Stomach (tissue), 9 donors: Measurements from ENCODE around the gene NUMA1. TPM values are rescaled to one million over a fixed set of nuclear protein-coding genes. Genes with fewer than 3 reads are reported as not detected.

Source experiments
- DNase-seq, 2 donors: peaks; one replicate each; pipeline versions ENCODE4 v3.0.0 to v3.0.0-alpha.2; 2013 to 2019
- H3K27ac ChIP-seq, 5 donors: fragments of 200-600 bp in 4 of 5; sonication (generic) in 4 of 5; one replicate each; pipeline ENCODE4 v1.5.1; 2013 to 2019; ENCODE audit warnings: mild to moderate bottlenecking in 1 of 5, moderate library complexity in 1 of 5
- H3K27me3 ChIP-seq, 3 donors: fragments of 200-600 bp; sonication (generic); one replicate each; pipeline ENCODE4 v1.5.1; 2017 to 2019; ENCODE audit warnings: mixed run types in 1 of 3
- H3K36me3 ChIP-seq, 4 donors: fragments of 200-600 bp; sonication (generic); 1 replicate in 3 of 4; 2 replicates in 1 of 4; pipeline ENCODE4 v1.5.1; 2016 to 2019
- H3K4me1 ChIP-seq, 4 donors: fragments of 200-600 bp; sonication (generic); one replicate each; pipeline ENCODE4 v1.5.1; 2016 to 2019
- H3K4me3 ChIP-seq, 4 donors: fragments of 200-600 bp; sonication (generic) in 3 of 4; one replicate each; pipeline ENCODE4 v1.5.1; 2016 to 2019; ENCODE audit warnings: mild to moderate bottlenecking in 1 of 4
- H3K9me3 ChIP-seq, 4 donors: fragments of 200-600 bp; sonication (generic); one replicate each; pipeline ENCODE4 v1.5.1; 2016 to 2019
- EP300 ChIP-seq: sonication (generic); formaldehyde crosslinking; IDR thresholded peaks from one replicate; pipeline ENCODE4 v1.6.1; 2017; ENCODE audit warnings: antibody characterized with exemption
- POLR2A ChIP-seq, 4 donors: fragments of 450-650 bp; IDR thresholded peaks; one replicate each; pipeline ENCODE4 v1.6.1; 2016; ENCODE audit warnings: antibody characterized with exemption in 4 of 4, control low read depth in 2 of 4, mild to moderate bottlenecking in 1 of 4, moderate library complexity in 1 of 4
- POLR2AphosphoS5 ChIP-seq, 3 donors: sonication (generic); formaldehyde crosslinking; IDR thresholded peaks; one replicate each; pipeline ENCODE4 v1.6.1; 2016; ENCODE audit warnings: antibody characterized with exemption in 3 of 3
- WGBS, 5 donors: extraction: QIAGEN DNeasy Blood & Tissue Kit in 3 of 5; methylation state at CpG; one replicate each; pipeline versions ENCODE4 v1.1.5 to v1.1.7; 2013 to 2018; 5-methylcytosine and 5-hydroxymethylcytosine counted together
- intact Hi-C: fragments of 100-400 bp; cut with DNase I; formaldehyde crosslinking; loops from one replicate; pipeline ENCODE4 v1.15.1; 2023; ENCODE audit warnings: low total_unique reads
- polyA plus RNA-seq, 3 donors: library from polyadenylated mRNA; stranded (reverse); fragments of 200-250 nt; gene quantifications; one replicate each; pipeline ENCODE4 v1.2.3, GENCODE V29; 2013
- total RNA-seq, 5 donors: library from RNA; depleted of rRNA; stranded (reverse); fragments of >200 nt; gene quantifications; one replicate each; pipeline versions ENCODE4 v1.1.0 to v1.2.3, GENCODE V29; 2014 to 2016
- TF ChIP-seq, protein P1 (sequence below), 7 experiments: fragments of 450-650 bp in 4 of 7; fragments of 200-600 bp in 3 of 7; sonication (generic) in 3 of 7; IDR thresholded peaks; one replicate each; pipeline ENCODE4 v1.5.1; 2016 to 2019; ENCODE audit warnings: antibody characterized with exemption in 7 of 7, control low read depth in 2 of 7, mild to moderate bottlenecking in 1 of 7
- donor health status: healthy with polysubstance abuse.
- donor health status: Bipolar disorder and iron deficiency.
- donor health status: healthy.

NUMA1 gene
- total and polyA plus RNA-seq, 8 donors: 84.2 to 619 (median 182) TPM

GRCh38 chr11:72012897-72013721 is 67.2 kb downstream of the NUMA1 start:
- peak; percentile 59 to 85 for DNase-seq
- peaks cover 32 to 58% (median 45%) of the 10 kb centered on the region in 4 donors for H3K4me1 ChIP-seq
- 36 to 45% (median 42%) methylated on average over 30 to 33 of the region's 33 CpGs for WGBS, 5 donors
- no peak overlapping the region for H3K4me3 ChIP-seq
- intact Hi-C loops: no loop called here
- no peaks in the 10 kb centered on the region for H3K27me3 ChIP-seq
- peaks cover 100% of the 10 kb centered on the region in 4 donors for H3K36me3 ChIP-seq
- H3K27ac ChIP-seq: peak overlapping the region; percentile 16 to 72 (median 62)
- no peaks in the 10 kb centered on the region for H3K9me3 ChIP-seq
- TF ChIP-seq EP300: no peak
- TF ChIP-seq POLR2A (IDR thresholded peaks at IDR 0.05): no peak
- TF ChIP-seq, protein P1, sequence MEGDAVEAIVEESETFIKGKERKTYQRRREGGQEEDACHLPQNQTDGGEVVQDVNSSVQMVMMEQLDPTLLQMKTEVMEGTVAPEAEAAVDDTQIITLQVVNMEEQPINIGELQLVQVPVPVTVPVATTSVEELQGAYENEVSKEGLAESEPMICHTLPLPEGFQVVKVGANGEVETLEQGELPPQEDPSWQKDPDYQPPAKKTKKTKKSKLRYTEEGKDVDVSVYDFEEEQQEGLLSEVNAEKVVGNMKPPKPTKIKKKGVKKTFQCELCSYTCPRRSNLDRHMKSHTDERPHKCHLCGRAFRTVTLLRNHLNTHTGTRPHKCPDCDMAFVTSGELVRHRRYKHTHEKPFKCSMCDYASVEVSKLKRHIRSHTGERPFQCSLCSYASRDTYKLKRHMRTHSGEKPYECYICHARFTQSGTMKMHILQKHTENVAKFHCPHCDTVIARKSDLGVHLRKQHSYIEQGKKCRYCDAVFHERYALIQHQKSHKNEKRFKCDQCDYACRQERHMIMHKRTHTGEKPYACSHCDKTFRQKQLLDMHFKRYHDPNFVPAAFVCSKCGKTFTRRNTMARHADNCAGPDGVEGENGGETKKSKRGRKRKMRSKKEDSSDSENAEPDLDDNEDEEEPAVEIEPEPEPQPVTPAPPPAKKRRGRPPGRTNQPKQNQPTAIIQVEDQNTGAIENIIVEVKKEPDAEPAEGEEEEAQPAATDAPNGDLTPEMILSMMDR (IDR thresholded peaks at IDR 0.05): peak in 1 of 7 experiments; percentile 4
- peak in 1 of 3 donors; percentile 53 for TF ChIP-seq POLR2AphosphoS5 (IDR thresholded peaks at IDR 0.05)

DNA sequence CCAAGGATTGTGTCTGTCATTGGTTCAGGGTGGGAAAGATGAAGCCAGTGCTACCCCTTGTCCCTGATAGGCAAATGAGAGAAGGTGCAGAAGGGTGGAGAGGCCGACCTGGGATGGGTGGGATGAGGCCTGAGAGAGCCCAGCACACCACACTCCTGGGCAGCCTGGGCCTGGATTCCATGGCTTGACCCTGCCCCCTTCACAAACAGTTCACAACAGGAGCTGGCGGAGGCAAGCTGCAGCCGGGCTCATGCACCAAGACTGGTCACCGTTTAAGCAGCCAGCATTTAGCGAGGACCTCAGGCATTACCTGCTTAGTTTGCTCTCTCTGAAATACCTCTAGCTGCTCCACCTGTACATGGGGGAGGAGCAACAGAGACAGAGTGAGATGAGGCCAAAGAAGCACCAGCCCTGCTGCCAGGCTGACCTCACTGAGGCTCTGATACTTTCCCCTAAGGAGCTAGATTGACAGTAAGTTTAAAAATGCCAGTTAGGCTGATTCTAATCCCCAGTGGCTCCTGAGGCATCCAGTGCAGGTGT is 68.2 kb downstream of the NUMA1 start:
- Histone ChIP-seq H3K27me3 (no peaks in the 10 kb centered on the region), H3K4me1 (peaks cover 32 to 58% (median 45%) of the 10 kb centered on the region in 4 donors), H3K9me3 (no peaks in the 10 kb centered on the region), H3K27ac (peak overlapping the region in 3 of 5 donors; percentile 41 to 72 (median 67)), H3K4me3 (no peak overlapping the region), H3K36me3 (peaks cover 100% of the 10 kb centered on the region in 4 donors)
- WGBS, 5 donors: 47 to 63% (median 48%) methylated on average over 2 to 5 of the region's 5 CpGs
- TF ChIP-seq, protein P1 (IDR thresholded peaks at IDR 0.05): no peak
- no peak for TF ChIP-seq EP300
- no peak for TF ChIP-seq POLR2A (IDR thresholded peaks at IDR 0.05)
- no peak for TF ChIP-seq POLR2AphosphoS5 (IDR thresholded peaks at IDR 0.05)
- intact Hi-C loops: no loop called here
- DNase-seq: no peak

DNA sequence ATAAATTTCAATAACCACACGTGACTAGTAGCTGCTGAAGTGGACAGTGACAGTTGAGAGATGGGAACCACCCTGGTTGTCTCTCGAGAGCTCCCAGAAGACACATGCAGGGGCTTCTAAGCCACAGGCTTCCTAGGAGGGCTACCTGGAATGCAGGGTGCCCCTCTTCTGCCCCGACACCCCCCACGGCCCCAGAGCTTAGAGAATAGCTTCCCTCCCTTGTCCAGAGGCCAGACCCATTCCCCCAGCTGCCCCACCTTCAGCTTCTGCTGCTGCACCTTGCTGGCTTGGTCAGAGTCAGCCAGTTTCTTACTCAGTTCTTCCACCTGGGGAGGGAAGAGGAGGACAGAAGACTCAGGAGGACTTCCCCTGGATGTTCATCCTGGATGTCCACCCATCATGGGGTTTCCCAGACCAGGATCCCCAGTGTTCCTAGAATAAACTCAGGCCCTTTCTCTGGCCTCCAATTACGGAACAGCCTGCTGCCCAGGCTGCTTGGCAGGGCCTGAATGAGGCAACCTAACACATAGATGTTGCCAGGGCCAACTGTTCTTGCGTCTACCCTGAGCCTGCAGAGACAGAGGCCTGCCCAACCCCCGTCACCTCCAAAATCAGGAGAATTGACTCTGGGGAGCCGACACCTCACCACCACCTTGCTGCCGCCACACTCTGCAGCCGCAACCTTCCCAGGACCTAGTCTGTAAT is 69.7 kb downstream of the NUMA1 start:
- Histone ChIP-seq H3K27ac (peak overlapping the region in 1 of 5 donors; percentile 37), H3K27me3 (no peaks in the 10 kb centered on the region), H3K9me3 (no peaks in the 10 kb centered on the region), H3K4me3 (no peak overlapping the region), H3K36me3 (peaks cover 100% of the 10 kb centered on the region in 4 donors), H3K4me1 (peaks cover 32 to 61% (median 45%) of the 10 kb centered on the region in 4 donors)
- TF ChIP-seq, protein P1 (IDR thresholded peaks at IDR 0.05): no peak
- TF ChIP-seq POLR2A (IDR thresholded peaks at IDR 0.05): no peak
- TF ChIP-seq POLR2AphosphoS5 (IDR thresholded peaks at IDR 0.05): no peak
- TF ChIP-seq EP300: no peak
- no peak for DNase-seq
- WGBS, 5 donors: 83 to 89% (median 86%) methylated on average over 8 to 10 of the region's 10 CpGs
- intact Hi-C loops: no loop called here

DNA sequence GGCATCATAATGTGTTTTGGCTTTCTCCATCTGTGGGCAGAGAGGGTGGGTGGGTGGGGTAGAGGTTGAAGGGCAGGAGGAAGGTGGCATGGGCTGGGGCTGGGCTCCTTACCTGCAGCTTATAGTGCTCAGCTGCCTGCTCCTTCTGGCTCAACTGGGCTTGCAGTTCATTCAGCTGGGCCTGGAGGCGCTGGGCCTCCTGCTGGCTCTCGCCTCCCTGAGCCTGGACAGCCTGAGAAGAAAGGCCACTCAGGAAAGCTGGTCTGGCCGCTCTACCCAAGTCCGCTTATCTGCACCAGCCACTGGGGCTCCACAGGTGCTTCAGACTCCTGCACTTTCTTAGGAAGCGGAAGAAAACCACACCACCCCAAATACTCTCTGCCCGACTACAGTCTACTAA is 71.2 kb downstream of the NUMA1 start:
- intact Hi-C loops: no loop called here

More for the DNA sequence above, 71.2 kb downstream of the NUMA1 start:
- Histone ChIP-seq H3K4me3 (no peak overlapping the region), H3K27ac (no peak overlapping the region), H3K27me3 (no peaks in the 10 kb centered on the region), H3K36me3 (peaks cover 100% of the 10 kb centered on the region in 4 donors), H3K9me3 (no peaks in the 10 kb centered on the region), H3K4me1 (peaks cover 19 to 56% (median 38%) of the 10 kb centered on the region in 4 donors)
- 91 to 99% (median 94%) methylated on average over 5 to 6 of the region's 6 CpGs for WGBS, 5 donors
- no peak for TF ChIP-seq EP300
- TF ChIP-seq POLR2AphosphoS5 (IDR thresholded peaks at IDR 0.05): no peak
- TF ChIP-seq POLR2A (IDR thresholded peaks at IDR 0.05): no peak
- TF ChIP-seq, protein P1 (IDR thresholded peaks at IDR 0.05): no peak
- no peak for DNase-seq
